Coronary artery (tissue), 2 donors: ENCODE measurements around the gene SRPK1.

ENCODE experiments used
- DNase-seq: peaks from one replicate; pipeline ENCODE4 v3.0.0-alpha.2; 2017; ENCODE audit warnings: low spot score
- H3K27ac ChIP-seq, 2 donors: fragments of 200-600 bp; sonication (generic); one replicate each; pipeline ENCODE4 v1.5.1; 2016 to 2019
- H3K4me3 ChIP-seq: fragments of 200-600 bp; sonication (generic); 2 replicates; pipeline ENCODE4 v1.5.1; 2016; ENCODE audit warnings: mild to moderate bottlenecking, moderate library complexity
- TF ChIP-seq, protein P1 (sequence below): fragments of 200-600 bp; sonication (generic); IDR thresholded peaks from one replicate; pipeline ENCODE4 v1.5.1; 2019; ENCODE audit warnings: antibody characterized with exemption

Gene SRPK1

DNA sequence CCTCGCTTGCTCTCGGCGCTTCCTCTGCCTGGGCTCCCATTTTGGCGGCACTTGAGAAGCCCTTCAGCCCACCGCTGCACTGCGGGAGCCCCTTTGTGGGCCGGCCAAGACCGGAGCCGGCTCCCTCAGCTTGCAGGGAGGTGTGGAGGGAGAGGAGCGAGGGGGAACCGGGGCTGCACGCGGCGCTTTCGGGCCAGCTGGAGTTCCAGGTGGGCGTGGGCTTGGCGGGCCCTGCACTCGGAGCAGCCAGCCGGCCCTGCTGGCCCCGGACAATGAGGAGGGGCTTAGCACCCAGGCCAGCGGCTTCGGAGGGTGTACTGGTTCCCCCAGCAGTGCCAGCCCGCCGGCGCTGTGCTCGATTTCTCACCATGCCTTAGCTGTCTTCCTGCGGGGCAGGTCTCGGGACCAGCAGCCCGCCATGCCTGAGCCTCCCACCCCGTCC is 10.2 kb upstream of the SRPK1 start:
- DNase-seq = no peak
- TF ChIP-seq, protein P1, sequence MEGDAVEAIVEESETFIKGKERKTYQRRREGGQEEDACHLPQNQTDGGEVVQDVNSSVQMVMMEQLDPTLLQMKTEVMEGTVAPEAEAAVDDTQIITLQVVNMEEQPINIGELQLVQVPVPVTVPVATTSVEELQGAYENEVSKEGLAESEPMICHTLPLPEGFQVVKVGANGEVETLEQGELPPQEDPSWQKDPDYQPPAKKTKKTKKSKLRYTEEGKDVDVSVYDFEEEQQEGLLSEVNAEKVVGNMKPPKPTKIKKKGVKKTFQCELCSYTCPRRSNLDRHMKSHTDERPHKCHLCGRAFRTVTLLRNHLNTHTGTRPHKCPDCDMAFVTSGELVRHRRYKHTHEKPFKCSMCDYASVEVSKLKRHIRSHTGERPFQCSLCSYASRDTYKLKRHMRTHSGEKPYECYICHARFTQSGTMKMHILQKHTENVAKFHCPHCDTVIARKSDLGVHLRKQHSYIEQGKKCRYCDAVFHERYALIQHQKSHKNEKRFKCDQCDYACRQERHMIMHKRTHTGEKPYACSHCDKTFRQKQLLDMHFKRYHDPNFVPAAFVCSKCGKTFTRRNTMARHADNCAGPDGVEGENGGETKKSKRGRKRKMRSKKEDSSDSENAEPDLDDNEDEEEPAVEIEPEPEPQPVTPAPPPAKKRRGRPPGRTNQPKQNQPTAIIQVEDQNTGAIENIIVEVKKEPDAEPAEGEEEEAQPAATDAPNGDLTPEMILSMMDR = no peak

DNA sequence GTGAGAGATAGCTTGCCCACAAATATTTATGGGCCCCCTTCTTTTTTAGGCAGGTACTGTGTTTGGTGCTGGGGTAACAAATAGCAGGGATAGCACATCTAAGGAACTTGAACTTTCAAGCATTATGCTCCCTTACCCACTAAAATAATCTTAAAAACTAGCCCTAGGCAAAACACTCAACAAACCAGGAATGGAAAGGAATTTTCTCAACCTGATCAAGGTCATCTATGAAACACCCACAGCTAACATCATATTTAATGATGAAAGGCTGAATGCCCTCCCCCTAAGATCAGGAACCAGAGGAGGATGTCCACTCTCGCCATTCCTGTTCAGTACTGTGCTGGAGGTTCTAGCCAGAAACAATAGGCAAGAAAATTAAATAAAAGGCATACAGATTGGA is 8.7 kb upstream of the SRPK1 start:
- no peak for DNase-seq
- TF ChIP-seq, protein P1 = no peak
- H3K4me3 ChIP-seq = no peak overlapping the region

More for the DNA sequence above, 10.2 kb upstream of the SRPK1 start:
- H3K27ac ChIP-seq = no peak overlapping the region
- H3K4me3 ChIP-seq = no peak overlapping the region

DNA sequence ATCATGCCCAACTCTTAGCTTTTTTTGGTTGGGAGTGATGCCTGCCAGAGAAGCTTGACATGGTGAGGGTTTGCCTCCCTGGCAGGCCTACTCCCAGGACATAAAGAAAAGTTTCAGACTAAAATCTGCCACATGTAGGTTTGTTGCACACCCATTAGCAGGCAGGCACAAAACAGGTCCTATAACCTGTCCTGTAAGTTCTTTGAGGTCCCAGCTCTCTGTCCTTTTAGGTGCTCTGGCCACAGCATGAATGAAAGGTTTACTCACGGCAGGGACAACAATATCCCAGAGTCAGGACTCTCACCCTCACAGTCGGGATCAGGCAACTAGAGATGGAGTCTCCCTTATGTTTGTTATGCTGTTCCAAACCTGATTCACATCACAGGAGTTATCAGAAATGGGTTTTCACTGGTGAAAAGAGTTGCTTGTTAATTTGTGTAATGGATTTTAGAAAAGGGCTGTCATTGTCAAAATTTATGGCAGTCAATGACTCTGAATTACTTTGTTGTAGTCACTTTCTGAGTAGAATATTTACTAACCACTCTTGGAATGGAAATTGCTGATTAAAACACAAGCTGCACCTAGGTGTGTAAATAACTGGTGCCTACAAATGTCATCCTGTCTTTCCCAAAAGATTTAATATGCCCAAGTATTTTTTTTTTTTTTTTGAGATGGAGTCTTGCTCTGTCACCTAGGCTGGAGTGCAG is 5.8 kb upstream of the SRPK1 start:
- no peak for DNase-seq
- Histone ChIP-seq H3K27ac (no peak overlapping the region), H3K4me3 (no peak overlapping the region)
- TF ChIP-seq, protein P1 = no peak

More for the DNA sequence above, 8.7 kb upstream of the SRPK1 start:
- no peak overlapping the region for H3K27ac ChIP-seq

DNA sequence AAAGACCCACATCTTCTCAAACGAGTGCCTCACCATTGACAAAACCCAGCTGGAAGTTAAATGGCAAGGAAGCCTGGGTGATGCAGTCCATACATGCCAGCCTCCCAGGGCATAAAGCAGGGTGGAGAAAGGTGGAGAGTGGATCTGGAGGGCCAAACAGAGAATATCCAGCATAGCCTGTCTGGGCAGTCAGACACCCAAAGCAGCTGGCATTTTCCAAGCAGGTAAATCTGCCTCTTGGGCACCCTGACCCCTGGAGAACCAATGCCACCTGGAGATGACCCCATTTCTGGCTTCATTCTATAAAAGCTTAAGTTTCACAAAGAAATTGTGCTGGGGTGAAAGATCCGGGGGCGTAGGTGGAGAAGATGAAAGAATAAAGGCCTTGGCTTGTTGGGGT is 5.1 kb upstream of the SRPK1 start:
- H3K27ac ChIP-seq = no peak overlapping the region
- H3K4me3 ChIP-seq = no peak overlapping the region
- no peak for DNase-seq
- TF ChIP-seq, protein P1 = no peak

DNA sequence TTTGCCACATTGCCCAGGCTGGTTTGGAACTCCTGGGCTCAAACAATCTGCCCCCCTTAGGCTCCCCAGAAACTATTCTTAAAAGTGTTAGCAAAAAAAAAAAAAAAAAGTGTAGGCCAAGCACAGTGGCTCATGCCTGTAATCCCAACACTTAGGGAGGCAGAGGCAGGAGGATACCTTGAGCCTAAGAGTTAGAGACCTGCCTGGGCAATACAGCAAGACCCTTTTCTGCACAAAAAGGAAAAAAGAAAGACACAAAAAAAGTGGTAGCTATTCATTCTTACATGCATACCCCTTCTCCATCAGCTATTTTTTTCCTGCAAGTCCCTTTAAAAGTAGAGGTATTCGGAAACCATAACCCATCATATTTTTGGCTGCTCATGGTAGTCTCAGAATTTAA is 3.2 kb upstream of the SRPK1 start:
- Histone ChIP-seq H3K4me3 (no peak overlapping the region), H3K27ac (no peak overlapping the region)
- DNase-seq = no peak
- TF ChIP-seq, protein P1 = no peak

DNA sequence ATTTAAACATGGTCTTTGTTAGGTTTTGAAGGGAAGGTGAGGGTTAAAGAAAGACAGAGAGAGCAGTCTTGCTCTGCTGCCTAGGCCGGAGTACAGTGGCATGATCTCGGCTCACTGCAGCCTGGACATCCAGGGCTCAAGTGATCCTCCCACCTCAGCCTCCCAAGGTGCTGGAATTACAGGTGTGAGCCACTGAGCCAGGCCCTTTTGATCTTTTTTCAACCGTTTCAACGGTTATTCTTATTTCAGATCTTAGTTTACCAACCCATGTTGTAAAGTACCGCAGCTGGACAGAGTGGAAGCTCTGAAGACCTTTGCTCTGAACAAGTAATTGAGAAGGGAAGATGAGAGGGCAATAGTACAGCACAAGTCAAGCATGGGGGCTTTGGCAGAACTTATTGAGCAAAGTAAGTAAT is 1.2 kb upstream of the SRPK1 start:
- no peak overlapping the region for H3K27ac ChIP-seq
- H3K4me3 ChIP-seq = no peak overlapping the region
- TF ChIP-seq, protein P1 = no peak
- no peak for DNase-seq
